Natural killer cell (primary cell): Measurements from ENCODE around the gene PPM1L. TPM values are rescaled to one million over a fixed set of nuclear protein-coding genes. Genes with fewer than 3 reads are reported as not detected.
A peak's percentile ranks its signal among the peaks of the same experiment; 100 is the strongest.

ENCODE experiments used
- ATAC-seq, 3 donors: fragments of 150-1000 bp in 2 of 3; fragments of 200-7000 bp in 1 of 3; cut with Tn5 transposase; 1 replicate in 1 of 3; 2 replicates in 2 of 3; pipeline ENCODE4 v1.10.0; 2021; ENCODE audit warnings: mild to moderate bottlenecking in 2 of 3, moderate library complexity in 2 of 3
- DNase-seq, 2 donors: peaks; one replicate each; pipeline versions ENCODE4 v3.0.0 to v3.0.0-alpha.2; 2013 to 2021; ENCODE audit warnings: mixed read lengths in 1 of 2
- H3K27ac ChIP-seq: one replicate; pipeline ENCODE4 v1.5.1; 2013; ENCODE audit warnings: mild to moderate bottlenecking, low read length
- H3K27me3 ChIP-seq: one replicate; pipeline ENCODE4 v1.6.1; 2013; ENCODE audit warnings: low read length; ENCODE audit not compliant: control insufficient read depth, insufficient read depth
- H3K36me3 ChIP-seq: one replicate; pipeline ENCODE4 v1.6.1; 2013; ENCODE audit warnings: low read length; ENCODE audit not compliant: control insufficient read depth, insufficient read depth
- H3K4me1 ChIP-seq: one replicate; pipeline ENCODE4 v1.6.1; 2013; ENCODE audit warnings: low read length; ENCODE audit not compliant: control insufficient read depth, insufficient read depth
- H3K4me3 ChIP-seq: one replicate; pipeline ENCODE4 v1.5.1; 2013; ENCODE audit warnings: low read length
- H3K9me3 ChIP-seq: one replicate; pipeline ENCODE4 v1.6.1; 2013; ENCODE audit warnings: low read length; ENCODE audit not compliant: control insufficient read depth, insufficient read depth
- H3K27ac Mint-ChIP-seq, 2 donors: one replicate each; pipeline ENCODE4 v1.8.0; 2022; ENCODE audit warnings: mild to moderate bottlenecking in 2 of 2, mixed read lengths in 2 of 2, moderate library complexity in 1 of 2
- H3K27me3 Mint-ChIP-seq, 2 donors: one replicate each; pipeline ENCODE4 v1.8.0; 2022; ENCODE audit warnings: low read depth in 2 of 2, mixed read lengths in 2 of 2
- H3K36me3 Mint-ChIP-seq: one replicate; pipeline ENCODE4 v1.8.0; 2022; ENCODE audit warnings: mixed read lengths
- H3K4me1 Mint-ChIP-seq, 2 donors: one replicate each; pipeline ENCODE4 v1.8.0; 2022; ENCODE audit warnings: mixed read lengths in 2 of 2
- H3K4me3 Mint-ChIP-seq: one replicate; pipeline ENCODE4 v1.8.0; 2022; ENCODE audit warnings: mild to moderate bottlenecking, moderate library complexity, mixed read lengths
- H3K9me3 Mint-ChIP-seq, 2 donors: one replicate each; pipeline ENCODE4 v1.8.0; 2022; ENCODE audit warnings: mixed read lengths in 2 of 2
- WGBS: methylation state at CpG from one replicate; pipeline ENCODE4 v1.1.7; 2013; ENCODE audit warnings: missing lambda C conversion rate; ENCODE audit not compliant: insufficient coverage; 5-methylcytosine and 5-hydroxymethylcytosine counted together
- intact Hi-C: fragments of 100-400 bp; cut with micrococcal nuclease; formaldehyde crosslinking; loops from one replicate; pipeline ENCODE4 v1.14.2; 2022
- total RNA-seq, 4 donors: library from RNA; stranded (reverse); fragments of 120-200 nt in 1 of 4; gene quantifications; one replicate each; pipeline versions ENCODE4 v1.2.3 to v1.2.4, GENCODE V29; 2013 to 2022
- TF ChIP-seq, protein P1 (sequence below): fragments of 200-600 bp; IDR thresholded peaks from one replicate; pipeline ENCODE4 v1.8.0; 2022; ENCODE audit warnings: antibody characterized with exemption

The PPM1L gene
- total RNA-seq, 3 donors from 2014 or later (not counting 1 experiment from before 2014, with no cell fraction given): 52.6 to 73.2 (median 52.9) TPM

GRCh38 chr3:161054860-161055604 lies 299.0 kb downstream of the PPM1L start:
- no peaks in the 10 kb centered on the region for H3K27me3 ChIP-seq
- no peaks in the 10 kb centered on the region for H3K36me3 ChIP-seq
- peaks cover 10% of the 10 kb centered on the region for H3K4me1 ChIP-seq
- peaks cover 41 to 50% of the 10 kb centered on the region in 2 donors for H3K4me1 Mint-ChIP-seq
- H3K27ac ChIP-seq: no peak overlapping the region
- no peaks in the 10 kb centered on the region for H3K27me3 Mint-ChIP-seq
- intact Hi-C loops: no loop called here
- 53% methylated on average over 3 of the region's 5 CpGs for WGBS
- H3K9me3 ChIP-seq: no peaks in the 10 kb centered on the region
- no peak for DNase-seq
- no peak overlapping the region for H3K4me3 ChIP-seq
- no peaks in the 10 kb centered on the region for H3K36me3 Mint-ChIP-seq
- ATAC-seq: no peak
- H3K27ac Mint-ChIP-seq: peak overlapping the region in 1 of 2 donors; percentile 16
- TF ChIP-seq, protein P1, sequence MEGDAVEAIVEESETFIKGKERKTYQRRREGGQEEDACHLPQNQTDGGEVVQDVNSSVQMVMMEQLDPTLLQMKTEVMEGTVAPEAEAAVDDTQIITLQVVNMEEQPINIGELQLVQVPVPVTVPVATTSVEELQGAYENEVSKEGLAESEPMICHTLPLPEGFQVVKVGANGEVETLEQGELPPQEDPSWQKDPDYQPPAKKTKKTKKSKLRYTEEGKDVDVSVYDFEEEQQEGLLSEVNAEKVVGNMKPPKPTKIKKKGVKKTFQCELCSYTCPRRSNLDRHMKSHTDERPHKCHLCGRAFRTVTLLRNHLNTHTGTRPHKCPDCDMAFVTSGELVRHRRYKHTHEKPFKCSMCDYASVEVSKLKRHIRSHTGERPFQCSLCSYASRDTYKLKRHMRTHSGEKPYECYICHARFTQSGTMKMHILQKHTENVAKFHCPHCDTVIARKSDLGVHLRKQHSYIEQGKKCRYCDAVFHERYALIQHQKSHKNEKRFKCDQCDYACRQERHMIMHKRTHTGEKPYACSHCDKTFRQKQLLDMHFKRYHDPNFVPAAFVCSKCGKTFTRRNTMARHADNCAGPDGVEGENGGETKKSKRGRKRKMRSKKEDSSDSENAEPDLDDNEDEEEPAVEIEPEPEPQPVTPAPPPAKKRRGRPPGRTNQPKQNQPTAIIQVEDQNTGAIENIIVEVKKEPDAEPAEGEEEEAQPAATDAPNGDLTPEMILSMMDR: no peak
- H3K9me3 Mint-ChIP-seq: no peaks in the 10 kb centered on the region
- H3K4me3 Mint-ChIP-seq: no peak overlapping the region

DNA sequence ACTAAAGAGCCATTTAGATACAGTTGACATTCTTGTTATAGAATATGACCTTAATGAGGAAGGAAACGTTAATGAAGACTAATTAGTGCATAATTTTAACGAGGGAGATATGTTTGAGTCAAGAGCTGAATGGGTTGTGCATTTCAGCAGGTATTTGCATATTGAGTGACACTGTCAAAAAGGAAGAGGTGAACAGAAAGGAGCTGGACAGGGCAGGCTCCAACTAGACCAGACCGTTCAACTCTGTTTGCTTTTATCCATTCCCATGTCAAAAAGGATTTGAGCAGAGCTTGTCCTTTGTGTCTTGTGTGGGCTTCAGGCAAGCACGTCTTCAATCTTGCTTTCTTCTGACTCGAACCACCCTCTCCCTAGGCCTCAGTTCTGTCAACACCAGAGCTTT lies 308.4 kb downstream of the PPM1L start:
- TF ChIP-seq, protein P1: no peak
- intact Hi-C loops: no loop called here
- Histone ChIP-seq H3K36me3 (peaks cover 11% of the 10 kb centered on the region), H3K4me1 (peaks cover 7% of the 10 kb centered on the region), H3K4me3 (no peak overlapping the region), H3K27me3 (no peaks in the 10 kb centered on the region), H3K9me3 (no peaks in the 10 kb centered on the region), H3K27ac (no peak overlapping the region)
- no peak for ATAC-seq
- 69% methylated on average over 5 of the region's 5 CpGs for WGBS
- Mint-ChIP-seq H3K4me3 (no peak overlapping the region), H3K9me3 (no peaks in the 10 kb centered on the region), H3K27me3 (no peaks in the 10 kb centered on the region), H3K27ac (no peak overlapping the region), H3K4me1 (peaks cover 0 to 10% of the 10 kb centered on the region in 2 donors), H3K36me3 (no peaks in the 10 kb centered on the region)
- no peak for DNase-seq

- H3K36me3 ChIP-seq: peaks cover 16% of the 10 kb centered on the region
- H3K4me3 ChIP-seq: no peak overlapping the region
- Mint-ChIP-seq H3K27ac (no peak overlapping the region), H3K27me3 (no peaks in the 10 kb centered on the region), H3K9me3 (no peaks in the 10 kb centered on the region), H3K4me1 (no peaks in the 10 kb centered on the region), H3K4me3 (no peak overlapping the region), H3K36me3 (no peaks in the 10 kb centered on the region)
- no peak for DNase-seq
- peaks cover 18% of the 10 kb centered on the region for H3K4me1 ChIP-seq
- TF ChIP-seq, protein P1: no peak
- no peak overlapping the region for H3K27ac ChIP-seq
- ATAC-seq: no peak
- 92% methylated on average over 3 of the region's 3 CpGs for WGBS
- intact Hi-C loops: no loop called here
- H3K27me3 ChIP-seq: no peaks in the 10 kb centered on the region
- H3K9me3 ChIP-seq: no peaks in the 10 kb centered on the region
Observed at GRCh38 chr3:161066930-161067329, 310.9 kb downstream of the PPM1L start.

GRCh38 chr3:161067335-161067734 lies 311.3 kb downstream of the PPM1L start:
- H3K27me3 Mint-ChIP-seq: no peaks in the 10 kb centered on the region
- no peak overlapping the region for H3K27ac Mint-ChIP-seq
- no peaks in the 10 kb centered on the region for H3K36me3 Mint-ChIP-seq
- Histone ChIP-seq H3K27ac (no peak overlapping the region), H3K27me3 (no peaks in the 10 kb centered on the region), H3K4me3 (no peak overlapping the region), H3K4me1 (peaks cover 18% of the 10 kb centered on the region), H3K9me3 (no peaks in the 10 kb centered on the region), H3K36me3 (peaks cover 16% of the 10 kb centered on the region)
- no peaks in the 10 kb centered on the region for H3K9me3 Mint-ChIP-seq
- intact Hi-C loops: no loop called here
- 100% methylated on average over 1 of the region's 1 CpG for WGBS
- ATAC-seq (no peak), DNase-seq (no peak)
- H3K4me3 Mint-ChIP-seq: no peak overlapping the region
- no peaks in the 10 kb centered on the region for H3K4me1 Mint-ChIP-seq
- TF ChIP-seq, protein P1: no peak
